Uterus (tissue), 2 donors: ENCODE results near the gene LAMB4.

ENCODE experiments used
- CTCF ChIP-seq, 4 experiments: fragments of 200-600 bp in 2 of 4; fragments of 450-650 bp in 2 of 4; sonication (generic) in 2 of 4; IDR thresholded peaks; one replicate each; pipeline ENCODE4 v1.5.1; 2016 to 2019; ENCODE audit warnings: antibody characterized with exemption in 4 of 4, mild to moderate bottlenecking in 2 of 4, moderate library complexity in 1 of 4
- POLR2A ChIP-seq, 2 donors: fragments of 450-650 bp; IDR thresholded peaks; one replicate each; pipeline ENCODE4 v1.6.1; 2016; ENCODE audit warnings: antibody characterized with exemption in 2 of 2, mild to moderate bottlenecking in 1 of 2, moderate library complexity in 1 of 2

- TF ChIP-seq CTCF (IDR thresholded peaks at IDR 0.05), result no peak
- TF ChIP-seq POLR2A (IDR thresholded peaks at IDR 0.05), result no peak
These were observed 60.5 kb downstream of the LAMB4 start for GRCh38 chr7:108069646-108070045.
